Fibroblast of lung (primary cell): Measurements from ENCODE around the gene LY6G6F. TPM values are rescaled to one million over a fixed set of nuclear protein-coding genes. Genes with fewer than 3 reads are reported as not detected.

ENCODE experiments used
- DNase-seq, 2 donors: peaks; one replicate each; pipeline versions ENCODE4 v3.0.0 to v3.0.0-alpha.2; 2010; ENCODE audit warnings: low read depth in 2 of 2
- H2AFZ ChIP-seq: 2 replicates; pipeline ENCODE4 v1.5.1; 2012; ENCODE audit warnings: low read length, control low read depth, inconsistent platforms
- H3K27ac ChIP-seq: 2 replicates; pipeline ENCODE4 v1.5.1; 2011; ENCODE audit warnings: low read length, control low read depth; ENCODE audit not compliant: insufficient read depth
- H3K27me3 ChIP-seq: 2 replicates; pipeline ENCODE4 v1.5.1; 2011; ENCODE audit warnings: mild to moderate bottlenecking, low read length; ENCODE audit not compliant: control insufficient read depth, insufficient read depth
- H3K36me3 ChIP-seq: 2 replicates; pipeline ENCODE4 v1.5.1; 2011; ENCODE audit warnings: low read length; ENCODE audit not compliant: control insufficient read depth, insufficient read depth
- H3K4me1 ChIP-seq: 2 replicates; pipeline ENCODE4 v1.5.1; 2011; ENCODE audit warnings: low read length; ENCODE audit not compliant: control insufficient read depth, insufficient read depth; ENCODE audit errors: extremely low read depth
- H3K4me2 ChIP-seq: 2 replicates; pipeline ENCODE4 v1.5.1; 2011; ENCODE audit warnings: low read length, control low read depth; ENCODE audit not compliant: insufficient read depth; ENCODE audit errors: extremely low read depth
- H3K4me3 ChIP-seq, 4 experiments: fragments of 200-600 bp in 1 of 4; sonication (generic) in 1 of 4; replicated peaks in 1 of 4; 2 replicates each; pipeline ENCODE4 v1.5.1; 2011 to 2016; ENCODE audit warnings: low read length in 4 of 4, low read depth in 3 of 4, mild to moderate bottlenecking in 3 of 4, control low read depth in 2 of 4, inconsistent platforms in 1 of 4, mixed read lengths in 1 of 4; ENCODE audit not compliant: insufficient read depth in 1 of 4; ENCODE audit errors: control extremely low read depth in 1 of 4
- H3K79me2 ChIP-seq: 2 replicates; pipeline ENCODE4 v1.5.1; 2012; ENCODE audit warnings: mild to moderate bottlenecking, low read length, inconsistent platforms; ENCODE audit not compliant: control insufficient read depth, insufficient read depth
- H3K9ac ChIP-seq: 2 replicates; pipeline ENCODE4 v1.5.1; 2011; ENCODE audit warnings: mild to moderate bottlenecking, low read length, control low read depth; ENCODE audit not compliant: insufficient read depth
- H3K9me3 ChIP-seq: 2 replicates; pipeline ENCODE4 v1.5.1; 2012; ENCODE audit warnings: low read depth, low read length; ENCODE audit not compliant: control insufficient read depth, insufficient read depth
- H4K20me1 ChIP-seq: 2 replicates; pipeline ENCODE4 v1.5.1; 2011; ENCODE audit warnings: low read length; ENCODE audit not compliant: control insufficient read depth, insufficient read depth; ENCODE audit errors: extremely low read depth
- EZH2 ChIP-seq: IDR thresholded peaks from 2 replicates; pipeline ENCODE4 v1.5.1; 2012; ENCODE audit warnings: low read length, control low read depth, mild to moderate bottlenecking; ENCODE audit errors: missing control alignments
- polyA plus RNA-seq, 2 donors: library from polyadenylated mRNA; depleted of rRNA in 1 of 2; stranded (reverse) in 1 of 2; unstranded in 1 of 2; fragments of >200 nt; gene quantifications; 2 replicates each; pipeline ENCODE4 v1.2.1, GENCODE V29; 2011 to 2012; ENCODE audit warnings: missing spikeins in 1 of 2
- total RNA-seq: library from RNA; depleted of rRNA; stranded (reverse); fragments of >200 nt; gene quantifications from 2 replicates; pipeline ENCODE4 v1.2.1, GENCODE V29; 2014
- TF ChIP-seq, protein P1 (sequence below), 2 donors: IDR thresholded peaks in 1 of 2; conservative IDR thresholded peaks in 1 of 2; 1 replicate in 1 of 2; 2 replicates in 1 of 2; pipeline ENCODE4 v1.5.1; 2011 to 2012; ENCODE audit warnings: low read length in 2 of 2, control low read depth in 1 of 2, inconsistent platforms in 1 of 2, low read depth in 1 of 2, mild to moderate bottlenecking in 1 of 2

The LY6G6F gene
- total and polyA plus RNA-seq, 2 donors (not counting 1 experiment from before 2014, with no cell fraction given), result not detected

DNA sequence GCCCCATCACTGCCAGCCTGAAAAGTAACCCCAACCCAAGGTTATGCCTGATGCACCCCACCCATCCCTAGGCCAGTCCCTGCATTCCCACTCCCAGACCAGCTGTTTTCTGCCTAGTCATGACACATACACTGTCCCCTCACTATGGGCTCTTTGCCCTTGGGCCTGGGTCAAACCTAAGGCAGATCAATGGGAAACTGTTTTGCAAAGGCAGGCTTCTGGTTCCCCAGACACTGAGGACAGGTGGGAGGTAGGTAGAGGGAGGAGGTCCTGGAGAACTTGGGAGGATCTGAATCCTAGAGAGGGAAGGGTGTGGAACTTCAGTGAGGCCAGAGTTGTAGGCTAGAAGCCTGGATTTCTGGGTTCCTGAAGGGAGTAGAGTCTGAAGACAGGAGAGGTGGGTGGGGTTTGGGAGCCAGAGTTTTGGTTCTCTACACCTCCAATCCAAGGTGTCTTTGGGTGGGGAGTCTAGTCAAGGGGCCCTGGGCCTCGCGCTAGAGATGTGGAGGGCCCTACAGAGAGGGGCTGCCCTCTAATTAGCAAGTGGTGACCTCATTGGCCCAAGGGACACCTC lies 27.7 kb downstream of the LY6G6F start:
- peak overlapping the region; percentile 77 for H3K9ac ChIP-seq
- no peaks in the 10 kb centered on the region for H4K20me1 ChIP-seq
- H3K9me3 ChIP-seq, result no peaks in the 10 kb centered on the region
- peak overlapping the region; percentile 89 to 99 (median 97) for H3K4me3 ChIP-seq
- H3K27me3 ChIP-seq, result no peaks in the 10 kb centered on the region
- H3K36me3 ChIP-seq, result peaks cover 24% of the 10 kb centered on the region
- peak overlapping the region; percentile 88 for H3K27ac ChIP-seq
- peaks cover 34% of the 10 kb centered on the region for H3K4me1 ChIP-seq
- H3K4me2 ChIP-seq, result peak overlapping the region; percentile 97
- DNase-seq, result no peak
- TF ChIP-seq, protein P1, sequence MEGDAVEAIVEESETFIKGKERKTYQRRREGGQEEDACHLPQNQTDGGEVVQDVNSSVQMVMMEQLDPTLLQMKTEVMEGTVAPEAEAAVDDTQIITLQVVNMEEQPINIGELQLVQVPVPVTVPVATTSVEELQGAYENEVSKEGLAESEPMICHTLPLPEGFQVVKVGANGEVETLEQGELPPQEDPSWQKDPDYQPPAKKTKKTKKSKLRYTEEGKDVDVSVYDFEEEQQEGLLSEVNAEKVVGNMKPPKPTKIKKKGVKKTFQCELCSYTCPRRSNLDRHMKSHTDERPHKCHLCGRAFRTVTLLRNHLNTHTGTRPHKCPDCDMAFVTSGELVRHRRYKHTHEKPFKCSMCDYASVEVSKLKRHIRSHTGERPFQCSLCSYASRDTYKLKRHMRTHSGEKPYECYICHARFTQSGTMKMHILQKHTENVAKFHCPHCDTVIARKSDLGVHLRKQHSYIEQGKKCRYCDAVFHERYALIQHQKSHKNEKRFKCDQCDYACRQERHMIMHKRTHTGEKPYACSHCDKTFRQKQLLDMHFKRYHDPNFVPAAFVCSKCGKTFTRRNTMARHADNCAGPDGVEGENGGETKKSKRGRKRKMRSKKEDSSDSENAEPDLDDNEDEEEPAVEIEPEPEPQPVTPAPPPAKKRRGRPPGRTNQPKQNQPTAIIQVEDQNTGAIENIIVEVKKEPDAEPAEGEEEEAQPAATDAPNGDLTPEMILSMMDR (conservative IDR thresholded peaks at IDR 0.05 in 1 of 2, IDR thresholded peaks at IDR 0.05 in 1 of 2; ENCODE audit: low read depth in 1 of 2, low read length in 2 of 2), result no peak
- TF ChIP-seq EZH2, result no peak
- H2AFZ ChIP-seq, result no peak overlapping the region
- H3K79me2 ChIP-seq, result peaks cover 45% of the 10 kb centered on the region

DNA sequence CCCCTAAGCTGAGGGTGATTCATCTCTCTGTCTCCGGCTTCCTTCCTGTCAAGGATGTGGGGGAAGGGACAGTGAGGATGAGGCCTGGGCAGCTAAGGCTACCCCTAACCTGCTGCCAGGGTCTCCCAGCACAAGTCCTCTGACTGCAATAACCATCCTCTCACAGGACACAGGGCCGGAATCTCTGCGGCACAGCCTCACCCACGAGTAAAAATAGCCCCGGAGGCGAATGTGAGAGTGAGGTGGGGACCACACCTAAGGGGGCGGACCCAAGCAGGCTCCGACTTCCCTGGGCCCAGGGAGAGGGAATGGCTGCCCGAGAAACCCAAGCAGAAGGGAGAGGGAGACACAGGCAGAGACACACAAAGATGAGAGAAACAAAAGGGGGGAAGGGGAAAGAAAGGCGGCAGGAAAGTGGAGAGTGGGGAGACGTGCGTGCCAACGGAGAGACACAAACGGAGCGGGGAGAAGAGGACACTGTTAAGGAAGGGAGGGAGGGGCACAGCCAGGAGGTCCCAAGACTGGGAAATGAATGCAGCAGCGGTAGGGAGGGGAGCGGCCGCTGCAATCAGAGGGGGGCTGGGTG lies 28.2 kb downstream of the LY6G6F start:
- peak overlapping the region; percentile 97 for H3K4me2 ChIP-seq
- H3K27me3 ChIP-seq, result no peaks in the 10 kb centered on the region
- no peaks in the 10 kb centered on the region for H3K9me3 ChIP-seq
- H3K4me1 ChIP-seq, result peaks cover 35% of the 10 kb centered on the region
- DNase-seq, result peak; percentile 21 to 73
- H3K9ac ChIP-seq, result peak overlapping the region; percentile 77
- H3K36me3 ChIP-seq, result peaks cover 24% of the 10 kb centered on the region
- H3K27ac ChIP-seq, result peak overlapping the region; percentile 88
- TF ChIP-seq, protein P1 (conservative IDR thresholded peaks at IDR 0.05 in 1 of 2, IDR thresholded peaks at IDR 0.05 in 1 of 2; ENCODE audit: low read depth in 1 of 2, low read length in 2 of 2), result no peak
- TF ChIP-seq EZH2, result no peak
- H3K79me2 ChIP-seq, result peaks cover 46% of the 10 kb centered on the region
- H4K20me1 ChIP-seq, result no peaks in the 10 kb centered on the region
- no peak overlapping the region for H2AFZ ChIP-seq
- H3K4me3 ChIP-seq, result peak overlapping the region; percentile 89 to 99 (median 97)

DNA sequence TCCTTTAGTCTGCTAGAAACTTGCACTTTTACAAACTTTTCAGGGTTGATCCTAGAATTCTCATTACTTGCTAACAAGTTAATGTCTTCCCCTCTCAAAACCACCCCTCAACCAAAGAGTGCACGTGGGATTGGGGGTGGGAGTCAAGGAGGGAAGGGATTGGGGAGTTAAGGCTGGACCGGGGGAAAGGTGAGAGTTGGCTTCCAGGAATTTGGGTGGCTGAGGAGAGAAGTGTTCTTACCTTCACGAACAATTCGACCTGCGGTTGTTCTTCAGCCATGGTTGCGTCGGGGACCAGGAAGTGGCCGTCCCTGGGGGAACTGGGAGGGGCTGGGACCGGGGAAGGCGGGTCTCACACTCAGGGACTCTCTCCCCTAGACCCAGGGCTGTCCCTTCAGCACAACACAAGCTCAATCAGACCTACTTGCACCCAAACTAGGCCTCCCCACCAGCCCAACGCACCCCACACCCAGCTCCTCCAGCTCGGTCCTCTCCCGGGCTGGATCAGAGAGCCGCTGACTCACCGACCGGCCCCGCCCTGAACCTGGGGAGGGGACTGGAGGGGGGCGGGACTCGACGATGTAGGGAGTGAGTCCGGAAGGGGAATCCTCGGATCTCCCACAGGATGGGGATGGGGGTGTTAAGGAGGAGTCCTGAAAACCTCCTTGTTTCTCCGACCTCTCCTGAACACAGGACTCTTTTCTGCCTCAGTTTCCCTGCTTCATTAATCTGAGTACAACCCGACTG lies 29.5 kb downstream of the LY6G6F start, which contains the start of gene CLIC1:
TSS of gene CLIC1 (minus strand) at position 510 of the 747 bp plus-strand sequence. CDS start at position 280, 230 bp downstream.
- peak; percentile 79 to 83 for DNase-seq

More for the DNA sequence above, 29.5 kb downstream of the LY6G6F start, which contains the start of gene CLIC1:
- TF ChIP-seq, protein P1 (conservative IDR thresholded peaks at IDR 0.05 in 1 of 2, IDR thresholded peaks at IDR 0.05 in 1 of 2; ENCODE audit: low read depth in 1 of 2, low read length in 2 of 2), result no peak
- TF ChIP-seq EZH2, result no peak
- Histone ChIP-seq H2AFZ (peak within 1 kb of the TSS; percentile 63), H3K4me3 (peak within 1 kb of the TSS; percentile 89 to 99 (median 97)), H3K9ac (peak within 1 kb of the TSS; percentile 77), H4K20me1 (no peaks in the 10 kb centered on the region), H3K4me2 (peak within 1 kb of the TSS; percentile 98), H3K27ac (peak within 1 kb of the TSS; percentile 88), H3K36me3 (peaks cover 18% of the 10 kb centered on the region), H3K79me2 (peaks cover 52% of the 10 kb centered on the region), H3K9me3 (no peaks in the 10 kb centered on the region), H3K4me1 (peaks cover 32% of the 10 kb centered on the region), H3K27me3 (no peaks in the 10 kb centered on the region)
